A549 (cell line): ENCODE results near the gene SLC15A3.

Experiments
- CTCF ChIP-seq: fragments of >200 bp; sonication (Bioruptor Twin); formaldehyde crosslinking; IDR thresholded peaks from 3 replicates; pipeline ENCODE4 v1.5.1; 2016
- EP300 ChIP-seq, 2 experiments: fragments of >200 bp; sonication (Bioruptor Twin); formaldehyde crosslinking; IDR thresholded peaks; 2 replicates in 1 of 2; 3 replicates in 1 of 2; pipeline ENCODE4 v1.6.1; 2016 to 2017
- KDM1A ChIP-seq: fragments of 200-600 bp; sonication (generic); IDR thresholded peaks from 2 replicates; pipeline ENCODE4 v1.6.1; 2016; ENCODE audit warnings: low read depth, mild to moderate bottlenecking
- POLR2A ChIP-seq: IDR thresholded peaks from 2 replicates; pipeline ENCODE4 v1.6.1; 2012; ENCODE audit warnings: mild to moderate bottlenecking, low read length
- RAD21 ChIP-seq, 2 experiments: fragments of >200 bp in 1 of 2; sonication (Bioruptor Twin) in 1 of 2; formaldehyde crosslinking in 1 of 2; IDR thresholded peaks in 1 of 2; conservative IDR thresholded peaks in 1 of 2; 2 replicates in 1 of 2; 3 replicates in 1 of 2; pipeline ENCODE4 v1.6.1; 2012 to 2018; ENCODE audit warnings: inconsistent platforms in 1 of 2
- RFX5 ChIP-seq: fragments of 450-650 bp; IDR thresholded peaks from 2 replicates; pipeline ENCODE4 v1.7.1; 2014; ENCODE audit warnings: antibody characterized with exemption, mild to moderate bottlenecking, moderate library complexity

DNA sequence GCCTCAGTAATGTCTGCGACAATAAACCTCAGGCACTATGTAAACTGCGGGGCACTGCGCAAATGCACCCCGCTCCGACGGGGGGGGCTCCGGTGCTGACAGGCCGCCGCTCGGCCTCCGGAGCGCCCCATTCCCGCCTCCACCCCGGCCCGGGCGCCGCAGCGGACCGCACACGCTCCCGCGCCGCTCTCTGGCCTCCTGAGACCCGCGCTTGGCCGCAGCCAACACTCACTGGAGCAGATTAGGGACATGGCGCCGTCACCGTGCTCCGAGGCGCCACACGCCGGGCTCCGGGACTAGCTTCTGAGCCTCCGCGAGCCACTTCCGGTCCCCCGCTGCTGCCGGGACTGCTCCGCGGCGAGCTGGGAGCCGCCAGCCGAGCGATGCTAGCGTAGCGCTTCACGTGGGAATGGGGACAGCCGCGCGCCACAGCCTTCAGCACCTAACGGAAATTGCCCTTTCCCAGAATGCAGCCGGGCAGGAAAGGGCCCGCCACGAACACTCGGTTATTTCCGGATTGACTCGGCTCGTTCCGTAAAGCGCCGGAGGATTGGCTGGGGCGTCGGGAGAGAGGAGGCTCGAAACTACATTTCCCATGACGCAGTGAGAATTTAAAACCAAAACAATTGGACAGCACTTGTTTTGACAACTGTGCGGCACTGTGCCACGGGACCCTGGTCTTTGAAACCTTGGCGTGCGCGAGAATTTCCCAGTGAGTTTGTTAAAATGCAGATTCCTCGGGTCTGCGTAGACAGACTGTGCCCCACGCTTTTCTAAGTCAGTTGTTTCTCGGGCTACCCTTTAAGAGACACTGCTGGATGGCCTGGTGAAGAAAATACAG lies 45.6 kb downstream of the SLC15A3 start, which contains the start of gene PRPF19:
- TF ChIP-seq RFX5 (no peak), RAD21 (conservative IDR thresholded peaks at IDR 0.05 in 1 of 2, IDR thresholded peaks at IDR 0.05 in 1 of 2) (no peak), CTCF (no peak), EP300 (IDR thresholded peaks at IDR 0.05) (no peak), KDM1A (no peak), POLR2A (peak; percentile 83)
